Measurements from ENCODE around the gene HIVEP2.
A peak's percentile ranks its signal among the peaks of the same experiment; 100 is the strongest.

HIVEP2 gene

GRCh38 chr6:142944124-142945048 is 590 bp downstream of the HIVEP2 start:
- DNase-seq, result peak; percentile 50 to 73

- no peak for DNase-seq
These were observed 1.3 kb downstream of the HIVEP2 start for GRCh38 chr6:142943711-142944123.

- no peak for DNase-seq
These were observed 2.2 kb downstream of the HIVEP2 start for GRCh38 chr6:142942805-142943227.

GRCh38 chr6:142942238-142942637 is 2.7 kb downstream of the HIVEP2 start:
- DNase-seq, result no peak

GRCh38 chr6:142941018-142941417 is 4.0 kb downstream of the HIVEP2 start:
- no peak for DNase-seq

- no peak for DNase-seq
These were observed 4.5 kb downstream of the HIVEP2 start for GRCh38 chr6:142940487-142940886.

GRCh38 chr6:142938510-142938909 is 6.5 kb downstream of the HIVEP2 start:
- DNase-seq, result no peak

GRCh38 chr6:142937986-142938385 is 7.0 kb downstream of the HIVEP2 start:
- DNase-seq, result no peak

- DNase-seq, result no peak
These were observed 9.1 kb downstream of the HIVEP2 start for GRCh38 chr6:142935553-142936517.

- DNase-seq, result no peak
These were observed 10.4 kb downstream of the HIVEP2 start for GRCh38 chr6:142934599-142934998.

- DNase-seq, result no peak
These were observed 10.9 kb downstream of the HIVEP2 start for GRCh38 chr6:142934106-142934505.

GRCh38 chr6:142933701-142934100 is 11.3 kb downstream of the HIVEP2 start:
- no peak for DNase-seq

- DNase-seq, result no peak
These were observed 12.1 kb downstream of the HIVEP2 start for GRCh38 chr6:142932889-142933288.

GRCh38 chr6:142929751-142930358 is 15.1 kb downstream of the HIVEP2 start:
- no peak for DNase-seq

GRCh38 chr6:142927904-142928303 is 17.1 kb downstream of the HIVEP2 start:
- DNase-seq, result no peak

GRCh38 chr6:142927271-142927580 is 17.8 kb downstream of the HIVEP2 start:
- DNase-seq, result no peak

GRCh38 chr6:142926494-142927270 is 18.3 kb downstream of the HIVEP2 start:
- DNase-seq, result no peak

GRCh38 chr6:142926177-142926493 is 18.8 kb downstream of the HIVEP2 start:
- no peak for DNase-seq

GRCh38 chr6:142925575-142926110 is 19.3 kb downstream of the HIVEP2 start:
- no peak for DNase-seq

- DNase-seq, result no peak
These were observed 26.5 kb downstream of the HIVEP2 start for GRCh38 chr6:142918339-142919042.

- DNase-seq, result no peak
These were observed 28.1 kb downstream of the HIVEP2 start for GRCh38 chr6:142916881-142917280.

All from bone marrow (tissue), 2 donors.